Gastroesophageal sphincter (tissue), 4 donors: ENCODE results near the gene RIPPLY3. TPM values are rescaled to one million over a fixed set of nuclear protein-coding genes. Genes with fewer than 3 reads are reported as not detected.

Source experiments
- ATAC-seq: fragments of 150-250 bp; one replicate; pipeline ENCODE4 v1.9.1; 2016; ENCODE audit warnings: mild to moderate bottlenecking, moderate library complexity
- H3K27ac ChIP-seq, 4 donors: fragments of 200-600 bp; sonication (generic) in 3 of 4; 1 replicate in 3 of 4; 2 replicates in 1 of 4; pipeline ENCODE4 v1.5.1; 2016 to 2019
- H3K27me3 ChIP-seq: fragments of 200-600 bp; sonication (generic); one replicate; pipeline ENCODE4 v1.5.1; 2019
- H3K36me3 ChIP-seq, 2 donors: fragments of 200-600 bp; sonication (generic); one replicate each; pipeline ENCODE4 v1.5.1; 2019; ENCODE audit warnings: control low read depth in 1 of 2
- H3K4me1 ChIP-seq, 3 donors: fragments of 200-600 bp; sonication (generic); 1 replicate in 2 of 3; 2 replicates in 1 of 3; pipeline ENCODE4 v1.5.1; 2016 to 2019; ENCODE audit warnings: control low read depth in 2 of 3
- H3K4me3 ChIP-seq, 2 donors: fragments of 200-600 bp; sonication (generic); one replicate each; pipeline ENCODE4 v1.5.1; 2019; ENCODE audit warnings: mild to moderate bottlenecking in 1 of 2, moderate library complexity in 1 of 2
- H3K9me3 ChIP-seq, 3 donors: fragments of 200-600 bp; sonication (generic); one replicate each; pipeline ENCODE4 v1.5.1; 2017 to 2019; ENCODE audit warnings: control low read depth in 2 of 3
- CTCF ChIP-seq, 4 experiments: fragments of 200-600 bp in 2 of 4; fragments of 450-650 bp in 2 of 4; sonication (generic) in 1 of 4; IDR thresholded peaks; one replicate each; pipeline ENCODE4 v1.5.1; 2017 to 2019; ENCODE audit warnings: antibody characterized with exemption in 4 of 4, mild to moderate bottlenecking in 2 of 4, moderate library complexity in 2 of 4
- EP300 ChIP-seq: sonication (generic); formaldehyde crosslinking; IDR thresholded peaks from one replicate; pipeline ENCODE4 v1.6.1; 2017; ENCODE audit warnings: antibody characterized with exemption, mild to moderate bottlenecking
- POLR2A ChIP-seq, 2 donors: fragments of 450-650 bp; IDR thresholded peaks; one replicate each; pipeline ENCODE4 v1.6.1; 2017; ENCODE audit warnings: antibody characterized with exemption in 2 of 2, mild to moderate bottlenecking in 2 of 2, moderate library complexity in 1 of 2
- POLR2AphosphoS5 ChIP-seq: sonication (generic); formaldehyde crosslinking; IDR thresholded peaks from one replicate; pipeline ENCODE4 v1.6.1; 2017; ENCODE audit warnings: antibody characterized with exemption
- WGBS, 2 donors: methylation state at CpG; one replicate each; pipeline ENCODE4 v1.1.5; 2018; ENCODE audit warnings: low coverage in 1 of 2; 5-methylcytosine and 5-hydroxymethylcytosine counted together
- total RNA-seq, 4 donors: library from RNA; depleted of rRNA; stranded (reverse); fragments of >200 nt; gene quantifications; one replicate each; pipeline ENCODE4 v1.1.0, GENCODE V29; 2016

RIPPLY3 gene
- total RNA-seq, 4 donors from 2014 or later, result not detected

- no peak for TF ChIP-seq POLR2A (IDR thresholded peaks at IDR 0.05)
- TF ChIP-seq EP300, result no peak
- no peak for TF ChIP-seq POLR2AphosphoS5
- TF ChIP-seq CTCF (IDR thresholded peaks at IDR 0.05), result no peak
- no peaks in the 10 kb centered on the region for H3K9me3 ChIP-seq
- H3K4me3 ChIP-seq, result no peak overlapping the region
- 78 to 83% methylated on average over 4 of the region's 4 CpGs for WGBS, 2 donors
- H3K27me3 ChIP-seq, result no peaks in the 10 kb centered on the region
- no peaks in the 10 kb centered on the region for H3K36me3 ChIP-seq
- no peak overlapping the region for H3K27ac ChIP-seq
- no peak for ATAC-seq
- peaks cover 0 to 12% (median 0%) of the 10 kb centered on the region in 3 donors for H3K4me1 ChIP-seq
Observed at GRCh38 chr21:37036177-37036576, 29.7 kb downstream of the RIPPLY3 start.

- 65 to 76% methylated on average over 9 of the region's 9 CpGs for WGBS, 2 donors
- no peak for TF ChIP-seq POLR2A (IDR thresholded peaks at IDR 0.05)
- no peak for TF ChIP-seq POLR2AphosphoS5
- no peak for TF ChIP-seq EP300
- no peak for TF ChIP-seq CTCF (IDR thresholded peaks at IDR 0.05)
- no peaks in the 10 kb centered on the region for H3K36me3 ChIP-seq
- no peak overlapping the region for H3K27ac ChIP-seq
- no peak for ATAC-seq
- H3K9me3 ChIP-seq, result no peaks in the 10 kb centered on the region
- no peak overlapping the region for H3K4me3 ChIP-seq
- H3K4me1 ChIP-seq, result no peaks in the 10 kb centered on the region
- H3K27me3 ChIP-seq, result no peaks in the 10 kb centered on the region
Observed at GRCh38 chr21:37039411-37040075, 33.0 kb downstream of the RIPPLY3 start.

GRCh38 chr21:37040212-37040611, 33.7 kb downstream of the RIPPLY3 start:
- Histone ChIP-seq H3K9me3 (no peaks in the 10 kb centered on the region), H3K4me1 (no peaks in the 10 kb centered on the region), H3K27ac (no peak overlapping the region), H3K36me3 (no peaks in the 10 kb centered on the region), H3K27me3 (no peaks in the 10 kb centered on the region), H3K4me3 (no peak overlapping the region)
- WGBS, 2 donors, result 90 to 100% methylated on average over 1 to 3 of the region's 3 CpGs
- no peak for ATAC-seq
- TF ChIP-seq CTCF (IDR thresholded peaks at IDR 0.05) (no peak), POLR2AphosphoS5 (no peak), EP300 (no peak), POLR2A (IDR thresholded peaks at IDR 0.05) (no peak)

- Histone ChIP-seq H3K36me3 (no peaks in the 10 kb centered on the region), H3K27ac (no peak overlapping the region), H3K4me1 (no peaks in the 10 kb centered on the region), H3K27me3 (peaks cover 5% of the 10 kb centered on the region), H3K4me3 (no peak overlapping the region), H3K9me3 (no peaks in the 10 kb centered on the region)
- TF ChIP-seq CTCF (IDR thresholded peaks at IDR 0.05) (no peak), POLR2A (IDR thresholded peaks at IDR 0.05) (no peak), EP300 (no peak), POLR2AphosphoS5 (no peak)
- no peak for ATAC-seq
- WGBS, 2 donors, result 100% methylated on average over 2 of the region's 4 CpGs; no CpG with 5 or more reads in 1 of the 2 donors
Observed at GRCh38 chr21:37041706-37042271, 35.3 kb downstream of the RIPPLY3 start.

GRCh38 chr21:37043818-37044217, 37.3 kb downstream of the RIPPLY3 start:
- 84 to 96% methylated on average over 2 to 6 of the region's 6 CpGs for WGBS, 2 donors
- TF ChIP-seq POLR2A (IDR thresholded peaks at IDR 0.05) (no peak), EP300 (no peak), POLR2AphosphoS5 (no peak), CTCF (IDR thresholded peaks at IDR 0.05) (no peak)
- H3K4me1 ChIP-seq, result no peaks in the 10 kb centered on the region
- H3K36me3 ChIP-seq, result no peaks in the 10 kb centered on the region
- H3K27ac ChIP-seq, result no peak overlapping the region
- ATAC-seq, result no peak
- no peaks in the 10 kb centered on the region for H3K9me3 ChIP-seq
- peaks cover 13% of the 10 kb centered on the region for H3K27me3 ChIP-seq
- no peak overlapping the region for H3K4me3 ChIP-seq
